Measurements from ENCODE around the gene RNASE13.
"Not testable (repeated sequence)": the region's sequence is repeated elsewhere in the genome, so short reads cannot be mapped to it uniquely, and the experiment has no call there.

Gene RNASE13

GRCh38 chr14:21040941-21041340 is 6.3 kb upstream of the RNASE13 start:
- DNase-seq = not testable (repeated sequence)

- no peak for DNase-seq
Measured at GRCh38 chr14:21040370-21040925, 5.8 kb upstream of the RNASE13 start.

DNA sequence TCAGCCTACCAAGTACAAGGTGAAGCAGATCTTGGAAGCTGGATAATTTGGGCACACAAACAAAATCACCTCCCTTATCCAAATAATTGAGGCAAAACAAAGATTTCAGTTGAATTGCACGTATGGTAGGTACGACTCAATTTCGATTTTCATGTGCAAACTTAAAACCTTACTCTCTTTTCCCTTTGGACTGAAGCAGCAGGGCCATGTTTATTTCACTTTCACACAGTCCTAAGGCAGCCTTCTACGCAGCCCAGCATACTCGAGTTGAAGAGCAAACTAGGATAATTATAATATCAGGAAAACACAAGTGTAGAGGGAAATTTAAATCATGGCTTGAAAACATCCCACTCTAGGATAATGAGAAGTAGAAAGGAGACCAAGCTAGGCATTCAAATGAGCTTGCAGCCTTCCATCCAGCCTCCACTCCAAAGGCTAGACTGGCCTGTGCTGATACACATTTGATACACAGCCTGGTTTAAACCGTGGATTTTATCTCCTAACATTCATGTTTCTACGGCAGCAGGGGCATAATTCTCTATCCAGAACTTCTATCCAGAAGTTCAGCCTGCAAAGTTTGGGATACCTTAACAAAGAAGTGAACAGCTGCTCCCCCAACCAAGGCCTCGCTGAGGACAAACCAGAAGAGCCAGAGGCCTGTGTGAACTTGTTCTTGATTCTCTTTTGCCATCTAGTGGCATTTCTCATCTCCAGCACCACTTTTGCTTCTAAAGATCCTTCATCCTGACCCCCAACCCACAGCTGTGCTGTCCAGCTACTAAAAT is 5.2 kb upstream of the RNASE13 start:
- peak; percentile 5 for DNase-seq

DNA sequence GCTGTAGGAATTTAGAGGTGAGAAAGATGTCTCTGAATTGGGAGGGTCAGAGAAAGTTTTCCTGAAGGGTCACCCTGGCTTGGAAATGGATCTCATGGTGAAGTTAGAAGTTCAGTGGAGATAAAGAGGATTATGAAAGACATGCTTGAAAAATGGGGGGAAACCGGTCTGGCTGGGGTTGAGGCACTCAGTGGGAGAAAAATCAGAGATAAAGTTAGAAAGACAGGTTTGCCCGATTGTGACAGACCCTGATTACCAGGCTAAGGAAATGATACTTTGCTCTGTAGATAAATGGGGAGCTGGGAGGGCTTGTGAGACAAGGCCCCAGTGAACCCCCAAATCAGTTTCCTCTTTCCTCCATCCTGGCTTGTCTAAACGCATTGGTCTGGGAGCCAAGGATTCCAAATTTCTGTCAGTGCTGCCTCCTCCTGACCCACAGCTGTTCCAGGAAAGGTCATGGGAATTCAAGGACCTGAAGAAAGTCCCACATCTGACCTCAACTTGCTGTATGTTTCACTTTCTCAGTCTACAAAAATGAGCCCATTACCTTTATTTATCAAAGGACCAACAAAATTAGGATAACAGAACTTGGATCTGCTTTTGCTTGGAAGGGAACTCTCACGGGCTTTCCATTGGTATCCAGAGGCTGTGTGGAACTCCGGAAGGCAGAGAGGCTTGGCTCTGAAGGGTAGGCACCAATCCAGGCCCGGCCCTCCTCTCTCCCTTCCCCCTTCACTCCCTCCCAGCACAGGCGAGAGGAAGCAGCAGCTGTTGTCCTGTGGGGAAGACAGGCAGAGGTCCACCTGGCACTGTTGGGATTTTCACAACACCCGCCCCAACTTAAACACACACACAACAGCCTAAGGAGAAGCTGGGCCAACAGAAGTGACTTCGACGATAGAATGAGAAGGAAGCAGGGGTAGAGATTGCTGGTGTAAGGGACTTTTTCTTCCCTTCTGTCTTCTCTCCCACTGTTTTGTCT is 4.1 kb upstream of the RNASE13 start:
- DNase-seq = peak; percentile 10

GRCh38 chr14:21037156-21037555 is 2.5 kb upstream of the RNASE13 start:
- no peak for DNase-seq

GRCh38 chr14:21036751-21037150 is 2.1 kb upstream of the RNASE13 start:
- no peak for DNase-seq

DNA sequence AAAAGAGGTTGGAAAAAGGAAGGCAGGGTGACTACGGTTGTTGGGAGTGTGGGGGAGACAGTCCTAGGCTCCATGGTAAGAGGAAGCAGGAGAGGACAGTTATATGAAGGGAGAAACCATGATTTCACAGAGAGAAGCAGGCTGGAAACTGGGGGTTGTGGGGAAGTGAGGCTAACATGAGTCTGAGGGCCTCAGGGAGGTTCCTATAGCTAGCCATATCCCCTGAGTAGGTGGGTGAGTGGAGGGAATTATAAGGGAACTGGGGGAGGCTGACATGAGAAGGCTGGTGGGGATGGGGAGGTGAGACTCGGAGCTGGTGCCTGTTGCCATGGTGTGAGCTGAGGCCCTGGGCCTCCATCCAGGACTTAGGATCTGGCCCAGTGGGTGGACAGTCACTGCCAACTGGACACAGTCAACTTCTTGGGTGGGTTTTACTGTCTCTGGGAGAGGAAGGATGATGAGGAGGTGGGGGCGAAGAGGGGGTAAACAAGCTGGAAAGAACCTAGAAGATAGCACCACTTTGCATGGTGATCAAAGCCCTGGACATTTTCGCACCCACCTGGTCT is 1.4 kb downstream of the RNASE13 start:
- no peak for DNase-seq

GRCh38 chr14:21032326-21033132 is 2.1 kb downstream of the RNASE13 start:
- DNase-seq = no peak

- DNase-seq = no peak
Measured at GRCh38 chr14:21030531-21030930, 4.1 kb downstream of the RNASE13 start.

- no peak for DNase-seq
Measured at GRCh38 chr14:21029917-21030316, 4.7 kb downstream of the RNASE13 start, which contains the start of gene TPPP2. Gene TPPP2, plus strand, starts transcription at chr14:21030217. Its CDS starts 365 bp downstream, at chr14:21030582.

- DNase-seq = no peak
Measured at GRCh38 chr14:21026988-21027315, 7.7 kb downstream of the RNASE13 start.

DNA sequence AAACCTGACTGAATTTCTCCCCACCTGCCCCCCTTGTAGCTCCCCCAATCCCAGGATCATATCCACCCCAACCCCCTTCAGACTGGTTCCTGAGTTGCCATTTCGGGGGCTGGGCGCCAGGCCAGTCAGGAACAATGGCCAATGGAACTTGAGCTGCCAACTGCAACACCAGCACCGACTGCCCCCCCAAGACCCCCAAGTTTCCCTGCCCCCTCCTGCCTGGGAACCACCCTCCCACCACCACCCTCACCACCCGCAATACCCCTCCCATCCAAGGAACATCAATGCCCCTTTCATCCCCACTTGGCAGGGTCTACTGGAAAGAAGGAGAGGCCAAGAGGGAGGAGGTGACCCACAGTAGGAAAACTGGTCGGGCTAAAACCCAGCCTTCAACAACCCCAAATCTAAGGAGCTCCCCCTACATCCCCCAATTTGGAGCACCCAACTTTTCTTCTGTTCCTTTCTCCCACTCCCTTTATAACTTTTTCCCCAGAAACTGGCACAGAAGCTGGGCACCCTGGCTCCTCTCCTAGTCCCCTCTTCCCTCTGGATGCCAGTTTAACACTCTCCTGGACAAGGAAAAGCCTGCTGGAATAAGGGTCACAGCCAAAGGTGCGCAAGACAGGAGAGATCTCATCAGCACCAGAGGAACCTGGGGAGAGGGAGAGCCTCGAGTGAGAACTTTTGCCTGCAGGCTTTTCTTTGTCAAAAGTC is 8.2 kb downstream of the RNASE13 start:
- DNase-seq = no peak

- no peak for DNase-seq
Measured at GRCh38 chr14:21025371-21026273, 9.0 kb downstream of the RNASE13 start.

- DNase-seq = peak; percentile 8
Measured at GRCh38 chr14:21024585-21025370, 9.8 kb downstream of the RNASE13 start, which contains the start of gene NDRG2. Gene NDRG2, minus strand, starts transcription at chr14:21025061. Its CDS starts 1,746 bp downstream, at chr14:21023315.

- no peak for DNase-seq
Measured at GRCh38 chr14:21023817-21024584, 10.6 kb downstream of the RNASE13 start.

DNA sequence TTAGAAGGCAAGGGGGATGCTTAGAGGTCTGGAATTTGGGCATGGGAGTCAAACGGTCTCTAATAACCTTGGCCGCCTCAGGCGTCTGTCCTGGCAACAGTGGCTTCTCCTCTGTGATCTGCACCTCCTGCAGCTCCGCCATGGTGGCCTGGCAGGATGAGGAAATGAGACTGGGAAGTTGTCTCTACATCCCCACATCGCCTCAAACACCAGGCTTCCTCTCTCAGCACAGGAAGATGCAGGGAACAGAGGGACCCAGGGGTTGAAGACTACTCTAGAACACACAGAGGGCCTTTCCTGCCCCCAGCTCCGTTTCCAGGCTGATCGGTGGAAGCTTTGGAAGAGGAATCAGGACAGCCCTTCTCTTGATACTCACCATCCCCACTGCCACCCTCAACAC is 11.4 kb downstream of the RNASE13 start:
- no peak for DNase-seq

- no peak for DNase-seq
Measured at GRCh38 chr14:21022686-21023085, 11.9 kb downstream of the RNASE13 start.

GRCh38 chr14:21020977-21021545 is 13.5 kb downstream of the RNASE13 start:
- DNase-seq = no peak
